T-cell (primary cell): ENCODE measurements around the gene DSCAM. TPM values are rescaled to one million over a fixed set of nuclear protein-coding genes. Genes with fewer than 3 reads are reported as not detected.

Experiments
- ATAC-seq, 4 experiments: fragments of 200-7000 bp in 3 of 4; fragments of 150-1000 bp in 1 of 4; cut with Tn5 transposase; replicated peaks in 1 of 4; 1 replicate in 3 of 4; 2 replicates in 1 of 4; pipeline ENCODE4 v1.10.0; 2021; ENCODE audit warnings: moderate library complexity in 3 of 4, mild to moderate bottlenecking in 2 of 4, moderate number of reproducible peaks in 1 of 4
- CTCF ChIA-PET, 2 donors: fragments of 300-600 bp; sonication (Branson Sonifier 250); formaldehyde crosslinking; loops; one replicate each; lab custom pipeline; 2022; ENCODE audit warnings: antibody characterized with exemption in 2 of 2; lab: Charles Lee
- POLR2A ChIA-PET, 2 donors: fragments of 300-600 bp; sonication (Branson Sonifier 250); formaldehyde crosslinking; loops; one replicate each; lab custom pipeline; 2022; ENCODE audit warnings: antibody characterized with exemption in 2 of 2; lab: Charles Lee
- DNase-seq, 35 experiments: peaks; one replicate each; pipeline versions ENCODE4 v3.0.0 to v3.0.0-alpha.2; 2013 to 2023
- H3K27ac ChIP-seq: one replicate; pipeline ENCODE4 v1.5.1; 2013; ENCODE audit warnings: low read length
- H3K27me3 ChIP-seq, 2 experiments: replicated peaks in 1 of 2; 1 replicate in 1 of 2; 2 replicates in 1 of 2; pipeline versions ENCODE4 v1.6.1 to v1.7.0; 2013; ENCODE audit warnings: low read length in 1 of 2, mixed read lengths in 1 of 2; ENCODE audit not compliant: control insufficient read depth in 2 of 2, insufficient read depth in 2 of 2; ENCODE audit errors: extremely low read depth in 1 of 2
- H3K36me3 ChIP-seq, 2 donors: 1 replicate in 1 of 2; 2 replicates in 1 of 2; pipeline versions ENCODE4 v1.6.1 to v1.7.0; 2013; ENCODE audit warnings: low read length in 1 of 2; ENCODE audit not compliant: control insufficient read depth in 2 of 2, insufficient read depth in 1 of 2; ENCODE audit errors: extremely low read depth in 1 of 2
- H3K4me1 ChIP-seq, 2 experiments: 1 replicate in 1 of 2; 2 replicates in 1 of 2; pipeline versions ENCODE4 v1.6.1 to v1.7.0; 2013; ENCODE audit warnings: low read length in 2 of 2, mixed read lengths in 1 of 2; ENCODE audit not compliant: insufficient read depth in 2 of 2, control insufficient read depth in 1 of 2; ENCODE audit errors: extremely low read depth in 1 of 2
- H3K4me3 ChIP-seq, 2 donors: 1 replicate in 1 of 2; 2 replicates in 1 of 2; pipeline versions ENCODE4 v1.5.1 to v1.7.0; 2013; ENCODE audit warnings: mild to moderate bottlenecking in 2 of 2, low read length in 1 of 2, moderate library complexity in 1 of 2; ENCODE audit not compliant: control insufficient read depth in 1 of 2; ENCODE audit errors: extremely low read depth in 1 of 2
- H3K9me3 ChIP-seq: 2 replicates; pipeline ENCODE4 v1.7.0; 2013
- H3K27ac Mint-ChIP-seq, 2 donors: one replicate each; pipeline ENCODE4 v1.8.0; 2020 to 2021; ENCODE audit warnings: mild to moderate bottlenecking in 2 of 2, mixed read lengths in 2 of 2
- H3K27me3 Mint-ChIP-seq, 2 donors: one replicate each; pipeline ENCODE4 v1.8.0; 2021 to 2022; ENCODE audit warnings: mixed read lengths in 2 of 2
- H3K36me3 Mint-ChIP-seq: one replicate; pipeline ENCODE4 v1.8.0; 2021; ENCODE audit warnings: mixed read lengths
- H3K4me1 Mint-ChIP-seq, 3 donors: one replicate each; pipeline ENCODE4 v1.8.0; 2020 to 2022; ENCODE audit warnings: mixed read lengths in 3 of 3, mild to moderate bottlenecking in 1 of 3
- H3K4me3 Mint-ChIP-seq, 3 donors: one replicate each; pipeline ENCODE4 v1.8.0; 2020 to 2022; ENCODE audit warnings: mild to moderate bottlenecking in 3 of 3, mixed read lengths in 3 of 3, moderate library complexity in 3 of 3
- H3K9me3 Mint-ChIP-seq, 3 donors: one replicate each; pipeline ENCODE4 v1.8.0; 2020 to 2022; ENCODE audit warnings: mixed read lengths in 3 of 3
- WGBS: methylation state at CpG from one replicate; pipeline ENCODE4 v1.1.5; 2013; ENCODE audit warnings: missing lambda C conversion rate; ENCODE audit not compliant: insufficient coverage; 5-methylcytosine and 5-hydroxymethylcytosine counted together
- total RNA-seq, 35 experiments: library from RNA in 6 of 35; stranded (reverse) in 6 of 35; fragments of 120-200 nt in 1 of 35; gene quantifications; one replicate each; pipeline versions ENCODE4 v1.2.1 to v1.2.4 and lab custom pipeline; 2013 to 2026

DSCAM gene
- total RNA-seq, 5 donors from 2014 or later (not counting 1 experiment from before 2014, with no cell fraction given), result not detected

- Mint-ChIP-seq H3K36me3 (no peaks in the 10 kb centered on the region), H3K27me3 (peaks cover 3 to 4% of the 10 kb centered on the region in 2 donors), H3K4me3 (no peak overlapping the region), H3K9me3 (peaks cover 0 to 9% (median 2%) of the 10 kb centered on the region in 3 donors), H3K27ac (no peak overlapping the region), H3K4me1 (no peaks in the 10 kb centered on the region)
- ATAC-seq (no peak), DNase-seq (no peak)
- ChIA-PET POLR2A (no interaction called here), CTCF (no interaction called here)
- Histone ChIP-seq H3K4me1 (no peaks in the 10 kb centered on the region), H3K9me3 (no peaks in the 10 kb centered on the region), H3K4me3 (no peak overlapping the region), H3K27ac (no peak overlapping the region), H3K27me3 (no peaks in the 10 kb centered on the region), H3K36me3 (no peaks in the 10 kb centered on the region)
- no CpG with 5 or more reads among the region's 1 CpG for WGBS
Measured at GRCh38 chr21:40466893-40467483, 380.0 kb downstream of the DSCAM start.

- Histone ChIP-seq H3K27ac (no peak overlapping the region), H3K4me3 (no peak overlapping the region), H3K4me1 (no peaks in the 10 kb centered on the region), H3K27me3 (no peaks in the 10 kb centered on the region), H3K9me3 (no peaks in the 10 kb centered on the region), H3K36me3 (no peaks in the 10 kb centered on the region)
- H3K9me3 Mint-ChIP-seq, result peaks cover 0 to 9% (median 2%) of the 10 kb centered on the region in 3 donors
- peaks cover 3 to 4% of the 10 kb centered on the region in 2 donors for H3K27me3 Mint-ChIP-seq
- POLR2A ChIA-PET, result no interaction called here
- WGBS, result no CpG with 5 or more reads among the region's 7 CpGs
- CTCF ChIA-PET, result interaction anchor here (0.6 to 0.7 kb wide), 2 partner anchors 13 to 325 kb away, joined by 3 read pairs; no protein-coding TSS in a partner anchor
- H3K27ac Mint-ChIP-seq, result no peak overlapping the region
- no peaks in the 10 kb centered on the region for H3K4me1 Mint-ChIP-seq
- DNase-seq (no peak), ATAC-seq (no peak)
- H3K4me3 Mint-ChIP-seq, result no peak overlapping the region
- H3K36me3 Mint-ChIP-seq, result no peaks in the 10 kb centered on the region
Measured at GRCh38 chr21:40465382-40465781, 381.6 kb downstream of the DSCAM start.

GRCh38 chr21:40463176-40463575 lies 383.8 kb downstream of the DSCAM start:
- no peaks in the 10 kb centered on the region for H3K27me3 ChIP-seq
- H3K36me3 Mint-ChIP-seq, result no peaks in the 10 kb centered on the region
- H3K27me3 Mint-ChIP-seq, result peaks cover 2 to 3% of the 10 kb centered on the region in 2 donors
- 66% methylated on average over 2 of the region's 2 CpGs for WGBS
- no peaks in the 10 kb centered on the region for H3K4me1 ChIP-seq
- H3K27ac ChIP-seq, result no peak overlapping the region
- no peak overlapping the region for H3K4me3 ChIP-seq
- no peak overlapping the region for H3K4me3 Mint-ChIP-seq
- H3K9me3 Mint-ChIP-seq, result peaks cover 0 to 9% (median 2%) of the 10 kb centered on the region in 3 donors
- no peaks in the 10 kb centered on the region for H3K9me3 ChIP-seq
- DNase-seq (no peak), ATAC-seq (no peak)
- H3K36me3 ChIP-seq, result no peaks in the 10 kb centered on the region
- ChIA-PET CTCF (no interaction called here), POLR2A (no interaction called here)
- H3K4me1 Mint-ChIP-seq, result no peaks in the 10 kb centered on the region
- no peak overlapping the region for H3K27ac Mint-ChIP-seq

GRCh38 chr21:40461008-40461407 lies 385.9 kb downstream of the DSCAM start:
- H3K36me3 ChIP-seq, result no peaks in the 10 kb centered on the region
- Mint-ChIP-seq H3K36me3 (no peaks in the 10 kb centered on the region), H3K4me1 (no peaks in the 10 kb centered on the region), H3K27ac (no peak overlapping the region), H3K27me3 (peaks cover 0 to 3% of the 10 kb centered on the region in 2 donors), H3K9me3 (peaks cover 0 to 9% (median 2%) of the 10 kb centered on the region in 3 donors), H3K4me3 (no peak overlapping the region)
- no peak overlapping the region for H3K4me3 ChIP-seq
- no peaks in the 10 kb centered on the region for H3K27me3 ChIP-seq
- no CpG with 5 or more reads among the region's 1 CpG for WGBS
- no peaks in the 10 kb centered on the region for H3K4me1 ChIP-seq
- DNase-seq (no peak), ATAC-seq (no peak)
- no peak overlapping the region for H3K27ac ChIP-seq
- ChIA-PET CTCF (no interaction called here), POLR2A (no interaction called here)
- H3K9me3 ChIP-seq, result no peaks in the 10 kb centered on the region

GRCh38 chr21:40457741-40458140 lies 389.2 kb downstream of the DSCAM start:
- Histone ChIP-seq H3K4me3 (no peak overlapping the region), H3K27ac (no peak overlapping the region), H3K36me3 (no peaks in the 10 kb centered on the region), H3K4me1 (no peaks in the 10 kb centered on the region), H3K9me3 (no peaks in the 10 kb centered on the region), H3K27me3 (no peaks in the 10 kb centered on the region)
- Mint-ChIP-seq H3K27me3 (no peaks in the 10 kb centered on the region), H3K4me3 (no peak overlapping the region), H3K36me3 (no peaks in the 10 kb centered on the region), H3K27ac (no peak overlapping the region), H3K9me3 (peaks cover 0 to 3% (median 0%) of the 10 kb centered on the region in 3 donors), H3K4me1 (no peaks in the 10 kb centered on the region)
- POLR2A ChIA-PET, result no interaction called here
- no CpG with 5 or more reads among the region's 2 CpGs for WGBS
- CTCF ChIA-PET, result no interaction called here
- ATAC-seq (no peak), DNase-seq (no peak)

GRCh38 chr21:40454057-40454456 lies 392.9 kb downstream of the DSCAM start:
- H3K4me1 Mint-ChIP-seq, result no peaks in the 10 kb centered on the region
- no peak overlapping the region for H3K4me3 Mint-ChIP-seq
- H3K9me3 Mint-ChIP-seq, result peaks cover 0 to 3% (median 3%) of the 10 kb centered on the region in 3 donors
- DNase-seq (no peak), ATAC-seq (no peak)
- Histone ChIP-seq H3K4me3 (no peak overlapping the region), H3K27me3 (no peaks in the 10 kb centered on the region), H3K36me3 (no peaks in the 10 kb centered on the region), H3K27ac (no peak overlapping the region), H3K4me1 (no peaks in the 10 kb centered on the region), H3K9me3 (no peaks in the 10 kb centered on the region)
- H3K27ac Mint-ChIP-seq, result no peak overlapping the region
- no peaks in the 10 kb centered on the region for H3K36me3 Mint-ChIP-seq
- POLR2A ChIA-PET, result no interaction called here
- H3K27me3 Mint-ChIP-seq, result no peaks in the 10 kb centered on the region
- WGBS, result no CpG with 5 or more reads among the region's 3 CpGs
- CTCF ChIA-PET, result no interaction called here
